Measurements from ENCODE around the gene ZNF467. TPM values are rescaled to one million over a fixed set of nuclear protein-coding genes. Genes with fewer than 3 reads are reported as not detected.
A peak's percentile ranks its signal among the peaks of the same experiment; 100 is the strongest.

ZNF467 gene
- total RNA-seq, 4 donors from 2014 or later, result 0.40 to 6.7 (median 4.8) TPM

- no peaks in the 10 kb centered on the region for H3K4me1 ChIP-seq
- no peak overlapping the region for H3K4me3 ChIP-seq
- 86% methylated on average over 12 of the region's 12 CpGs; no CpG with 5 or more reads in 1 of the 2 donors for WGBS, 2 donors (ENCODE audit: low coverage in 1 of 2)
- no peaks in the 10 kb centered on the region for H3K9me3 ChIP-seq
- intact Hi-C loops (cut with DNase I; ENCODE audit: low total_unique reads), result no loop called here
- no peaks in the 10 kb centered on the region for H3K36me3 ChIP-seq
- H3K27ac ChIP-seq, result no peak overlapping the region
- no peak for TF ChIP-seq EP300 (IDR thresholded peaks at IDR 0.05; ENCODE audit: low read depth)
- TF ChIP-seq POLR2AphosphoS5 (IDR thresholded peaks at IDR 0.05), result no peak
- TF ChIP-seq POLR2A (IDR thresholded peaks at IDR 0.05), result no peak
- TF ChIP-seq, protein P1, sequence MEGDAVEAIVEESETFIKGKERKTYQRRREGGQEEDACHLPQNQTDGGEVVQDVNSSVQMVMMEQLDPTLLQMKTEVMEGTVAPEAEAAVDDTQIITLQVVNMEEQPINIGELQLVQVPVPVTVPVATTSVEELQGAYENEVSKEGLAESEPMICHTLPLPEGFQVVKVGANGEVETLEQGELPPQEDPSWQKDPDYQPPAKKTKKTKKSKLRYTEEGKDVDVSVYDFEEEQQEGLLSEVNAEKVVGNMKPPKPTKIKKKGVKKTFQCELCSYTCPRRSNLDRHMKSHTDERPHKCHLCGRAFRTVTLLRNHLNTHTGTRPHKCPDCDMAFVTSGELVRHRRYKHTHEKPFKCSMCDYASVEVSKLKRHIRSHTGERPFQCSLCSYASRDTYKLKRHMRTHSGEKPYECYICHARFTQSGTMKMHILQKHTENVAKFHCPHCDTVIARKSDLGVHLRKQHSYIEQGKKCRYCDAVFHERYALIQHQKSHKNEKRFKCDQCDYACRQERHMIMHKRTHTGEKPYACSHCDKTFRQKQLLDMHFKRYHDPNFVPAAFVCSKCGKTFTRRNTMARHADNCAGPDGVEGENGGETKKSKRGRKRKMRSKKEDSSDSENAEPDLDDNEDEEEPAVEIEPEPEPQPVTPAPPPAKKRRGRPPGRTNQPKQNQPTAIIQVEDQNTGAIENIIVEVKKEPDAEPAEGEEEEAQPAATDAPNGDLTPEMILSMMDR (IDR thresholded peaks at IDR 0.05), result no peak
- no peak for DNase-seq
- no peaks in the 10 kb centered on the region for H3K27me3 ChIP-seq
- in situ Hi-C loops (cut with MboI; ENCODE audit: low pct_ligation_motif_present in 1 of 4, low pct_unique_long_range_greater_than_20kb in 1 of 4, low sequenced_read_pairs in 3 of 4), result no loop called here
These were observed 45.4 kb downstream of the ZNF467 start for GRCh38 chr7:149727899-149728476.

- TF ChIP-seq EP300 (IDR thresholded peaks at IDR 0.05; ENCODE audit: low read depth) (no peak), POLR2A (IDR thresholded peaks at IDR 0.05) (no peak), POLR2AphosphoS5 (IDR thresholded peaks at IDR 0.05) (no peak)
- TF ChIP-seq, protein P1 (IDR thresholded peaks at IDR 0.05), result no peak
- no peaks in the 10 kb centered on the region for H3K36me3 ChIP-seq
- no peaks in the 10 kb centered on the region for H3K27me3 ChIP-seq
- 81 to 91% methylated on average over 4 to 13 of the region's 13 CpGs for WGBS, 2 donors (ENCODE audit: low coverage in 1 of 2)
- no peak overlapping the region for H3K27ac ChIP-seq
- H3K4me1 ChIP-seq, result no peaks in the 10 kb centered on the region
- in situ Hi-C loops (cut with MboI; ENCODE audit: low pct_ligation_motif_present in 1 of 4, low pct_unique_long_range_greater_than_20kb in 1 of 4, low sequenced_read_pairs in 3 of 4) (no loop called here), intact Hi-C loops (cut with DNase I; ENCODE audit: low total_unique reads) (no loop called here)
- H3K9me3 ChIP-seq, result no peaks in the 10 kb centered on the region
- no peak overlapping the region for H3K4me3 ChIP-seq
- DNase-seq, result no peak
These were observed 46.1 kb downstream of the ZNF467 start for GRCh38 chr7:149727053-149727898.

DNA sequence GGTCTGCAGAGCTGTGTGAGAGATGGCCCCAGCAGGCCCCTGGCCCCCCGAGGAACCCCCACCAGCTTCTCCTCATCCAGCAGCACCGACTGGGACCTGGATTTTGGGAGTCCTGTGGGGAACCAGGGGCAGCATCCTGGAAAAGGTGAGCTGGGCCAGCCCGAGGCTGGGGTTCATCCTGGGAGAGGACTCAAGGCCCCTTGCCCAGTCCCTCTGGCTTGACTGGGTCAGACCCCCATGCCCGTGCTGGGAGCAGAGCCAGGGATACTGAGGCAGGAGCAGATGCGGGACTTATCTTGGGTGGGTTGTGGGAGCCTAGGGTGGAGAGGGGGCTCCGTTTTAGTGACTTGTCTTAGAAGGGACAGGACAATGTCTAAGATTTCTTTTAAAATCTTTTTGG, 47.5 kb downstream of the ZNF467 start:
- TF ChIP-seq POLR2AphosphoS5 (IDR thresholded peaks at IDR 0.05), result no peak
- no peak for TF ChIP-seq POLR2A (IDR thresholded peaks at IDR 0.05)
- TF ChIP-seq EP300 (IDR thresholded peaks at IDR 0.05; ENCODE audit: low read depth), result no peak
- TF ChIP-seq, protein P1 (IDR thresholded peaks at IDR 0.05), result no peak
- 73 to 74% methylated on average over 3 to 6 of the region's 6 CpGs for WGBS, 2 donors (ENCODE audit: low coverage in 1 of 2)
- Histone ChIP-seq H3K36me3 (peaks cover 0 to 5% (median 0%) of the 10 kb centered on the region in 4 donors), H3K27ac (no peak overlapping the region), H3K9me3 (no peaks in the 10 kb centered on the region), H3K4me1 (no peaks in the 10 kb centered on the region), H3K27me3 (no peaks in the 10 kb centered on the region), H3K4me3 (no peak overlapping the region)
- in situ Hi-C loops (cut with MboI; ENCODE audit: low pct_ligation_motif_present in 1 of 4, low pct_unique_long_range_greater_than_20kb in 1 of 4, low sequenced_read_pairs in 3 of 4), result no loop called here
- intact Hi-C loops (cut with DNase I; ENCODE audit: low total_unique reads), result no loop called here
- DNase-seq, result no peak

DNA sequence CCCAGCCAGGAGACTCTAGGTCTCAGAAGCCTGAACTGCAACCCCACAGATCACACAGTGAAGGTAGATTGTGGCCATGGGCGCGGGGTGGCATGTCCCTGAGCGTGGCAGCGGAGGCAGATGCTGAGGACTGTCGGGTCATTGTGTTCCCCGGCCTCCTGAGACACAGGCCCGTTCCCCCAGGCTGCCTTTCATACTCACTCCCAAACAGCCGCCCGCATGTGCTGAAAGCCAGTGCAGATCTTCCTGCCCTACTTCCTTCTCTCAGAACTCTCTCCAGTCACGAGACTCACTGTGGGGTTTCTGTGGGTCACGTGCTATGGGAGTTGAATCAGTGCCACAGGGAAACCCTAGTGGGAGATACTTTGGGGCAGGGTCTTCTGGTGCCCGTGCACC, 48.0 kb downstream of the ZNF467 start:
- TF ChIP-seq, protein P1 (IDR thresholded peaks at IDR 0.05), result no peak
- TF ChIP-seq POLR2AphosphoS5 (IDR thresholded peaks at IDR 0.05) (no peak), EP300 (IDR thresholded peaks at IDR 0.05; ENCODE audit: low read depth) (no peak), POLR2A (IDR thresholded peaks at IDR 0.05) (no peak)
- WGBS, 2 donors (ENCODE audit: low coverage in 1 of 2), result 88% methylated on average over 12 of the region's 12 CpGs; no CpG with 5 or more reads in 1 of the 2 donors
- H3K36me3 ChIP-seq, result peaks cover 0 to 5% (median 0%) of the 10 kb centered on the region in 4 donors
- peak overlapping the region in 1 of 4 donors; percentile 4 for H3K27ac ChIP-seq
- H3K9me3 ChIP-seq, result no peaks in the 10 kb centered on the region
- H3K27me3 ChIP-seq, result no peaks in the 10 kb centered on the region
- in situ Hi-C loops (cut with MboI; ENCODE audit: low pct_ligation_motif_present in 1 of 4, low pct_unique_long_range_greater_than_20kb in 1 of 4, low sequenced_read_pairs in 3 of 4) (no loop called here), intact Hi-C loops (cut with DNase I; ENCODE audit: low total_unique reads) (no loop called here)
- no peaks in the 10 kb centered on the region for H3K4me1 ChIP-seq
- DNase-seq, result no peak
- H3K4me3 ChIP-seq, result no peak overlapping the region
